ENCODE measurements around the gene SPC25. TPM values are rescaled to one million over a fixed set of nuclear protein-coding genes. Genes with fewer than 3 reads are reported as not detected.
"Not testable (repeated sequence)": the region's sequence is repeated elsewhere in the genome, so short reads cannot be mapped to it uniquely, and the experiment has no call there.

Gene SPC25, protein sequence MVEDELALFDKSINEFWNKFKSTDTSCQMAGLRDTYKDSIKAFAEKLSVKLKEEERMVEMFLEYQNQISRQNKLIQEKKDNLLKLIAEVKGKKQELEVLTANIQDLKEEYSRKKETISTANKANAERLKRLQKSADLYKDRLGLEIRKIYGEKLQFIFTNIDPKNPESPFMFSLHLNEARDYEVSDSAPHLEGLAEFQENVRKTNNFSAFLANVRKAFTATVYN
- 21.4 and 25.6 TPM in 2 replicates for total RNA-seq

DNA sequence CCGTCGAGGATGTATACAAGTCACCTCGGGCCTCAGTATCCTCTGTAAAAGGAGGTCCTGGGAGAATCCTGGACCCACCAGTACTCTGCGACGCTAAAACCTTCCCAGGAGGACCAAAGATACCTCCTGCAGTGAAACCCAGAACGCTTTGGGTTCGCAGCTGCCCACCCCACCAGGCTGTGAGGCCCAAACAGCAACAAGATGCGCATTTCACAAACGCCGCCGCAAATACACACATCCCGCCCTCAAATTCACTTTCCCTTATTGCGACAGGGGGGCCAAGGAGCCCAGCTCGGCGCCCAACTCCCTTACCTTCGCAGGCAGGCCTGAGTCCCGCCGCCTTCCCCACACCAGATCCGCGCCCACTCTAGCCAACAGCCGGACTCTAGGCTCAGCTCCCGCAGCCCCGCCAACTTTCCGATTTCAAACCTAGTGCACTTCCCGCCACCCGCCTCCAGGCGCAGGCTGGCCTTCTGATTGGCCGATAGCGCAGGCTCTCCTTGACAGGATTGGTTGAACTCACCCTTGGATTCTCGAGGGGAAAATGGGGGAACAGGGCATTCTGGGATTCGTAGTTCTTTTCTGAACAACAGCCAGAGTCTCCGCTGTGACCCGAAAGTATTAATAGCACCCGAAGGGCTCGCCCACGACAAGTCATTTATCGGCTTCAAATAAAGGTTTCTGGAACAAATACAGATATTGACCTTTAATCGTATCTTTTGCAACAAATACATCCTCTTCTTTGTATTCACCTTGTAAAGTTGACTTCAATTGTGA, at the start of gene SPC25:
TSS of gene SPC25 (minus strand) at position 425 of the 777 bp plus-strand sequence. CDS start 911 bp downstream, outside the sequence.
- intact Hi-C loops (cut with micrococcal nuclease) = loop anchor here (1.0 to 10.0 kb wide), 7 partner anchors 30 to 935 kb away; partner anchors contain the start of genes CERS6, METTL5 and UBR3

DNA sequence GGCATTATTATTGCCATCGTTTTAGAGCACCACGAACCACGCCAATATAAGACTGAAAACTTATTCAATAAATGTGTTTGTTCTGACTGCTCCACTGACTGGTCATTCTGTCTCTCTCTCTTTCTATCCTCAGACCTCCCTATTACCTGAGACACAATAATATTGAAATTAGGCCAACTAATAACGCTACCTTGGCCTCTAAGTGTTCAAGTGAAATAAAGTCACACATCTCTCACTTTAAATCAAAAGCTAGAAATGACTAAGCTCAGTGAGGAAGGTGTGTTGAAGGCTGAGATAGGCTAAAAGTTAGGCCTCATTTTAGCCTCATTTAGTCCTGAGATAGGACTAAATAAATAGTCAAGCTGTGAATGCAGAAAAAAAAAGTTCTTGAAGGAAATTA, 49.7 kb upstream of the SPC25 start:
- intact Hi-C loops (cut with micrococcal nuclease) = no loop called here

DNA sequence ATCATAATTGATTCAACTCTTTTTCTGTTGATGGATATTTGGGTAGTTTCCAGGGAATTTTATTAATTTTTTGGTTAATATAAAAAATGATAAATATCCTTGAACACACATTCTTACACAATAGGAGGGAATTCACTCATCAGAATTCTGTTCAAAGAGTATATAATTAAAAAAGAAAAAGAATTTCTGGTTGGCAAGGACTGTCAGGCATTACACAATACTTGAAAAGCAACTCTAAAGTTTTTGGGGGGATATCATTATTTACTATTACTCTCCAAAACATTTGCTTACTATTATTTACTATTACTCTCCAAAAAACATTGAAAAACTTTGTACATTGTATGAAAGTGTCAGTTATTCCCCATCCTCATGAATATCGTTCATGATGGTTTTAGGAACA, 48.8 kb upstream of the SPC25 start:
- intact Hi-C loops (cut with micrococcal nuclease) = no loop called here

DNA sequence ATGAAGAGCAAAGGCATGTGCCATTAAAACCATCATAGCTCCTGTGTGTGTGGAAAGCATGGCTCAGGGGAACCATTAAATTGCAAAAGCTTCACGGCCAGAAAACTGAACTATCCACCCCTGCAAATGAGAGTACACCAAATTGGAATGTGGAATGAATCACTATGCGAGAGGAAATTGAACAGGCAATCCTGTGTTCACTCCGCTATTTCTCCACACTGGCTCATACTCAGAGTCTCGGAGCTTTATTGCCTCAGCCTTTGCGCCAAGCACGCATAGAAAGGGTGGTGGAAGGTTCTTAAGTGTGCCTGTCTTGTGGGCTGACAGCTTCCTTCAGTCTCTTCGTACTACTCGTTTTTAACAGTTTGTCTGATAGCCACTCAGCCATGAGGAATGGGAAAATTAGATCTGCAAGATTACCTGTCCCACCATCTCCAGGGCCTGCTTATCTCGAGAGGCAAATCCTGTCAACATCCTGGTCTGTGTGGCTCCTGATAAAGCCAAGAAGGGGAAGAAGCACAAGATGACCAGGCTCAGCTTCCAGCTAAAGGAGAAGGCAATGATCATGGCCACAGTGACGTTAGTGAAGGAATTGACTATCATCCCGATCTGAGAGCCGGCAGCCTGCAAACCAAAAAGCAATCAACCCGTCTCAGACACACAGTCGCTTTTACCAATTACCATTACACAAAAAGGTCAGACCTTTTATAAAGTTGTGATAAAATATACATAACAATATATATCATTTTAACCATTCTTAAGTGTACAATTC, 45.8 kb upstream of the SPC25 start:
- intact Hi-C loops (cut with micrococcal nuclease) = no loop called here

DNA sequence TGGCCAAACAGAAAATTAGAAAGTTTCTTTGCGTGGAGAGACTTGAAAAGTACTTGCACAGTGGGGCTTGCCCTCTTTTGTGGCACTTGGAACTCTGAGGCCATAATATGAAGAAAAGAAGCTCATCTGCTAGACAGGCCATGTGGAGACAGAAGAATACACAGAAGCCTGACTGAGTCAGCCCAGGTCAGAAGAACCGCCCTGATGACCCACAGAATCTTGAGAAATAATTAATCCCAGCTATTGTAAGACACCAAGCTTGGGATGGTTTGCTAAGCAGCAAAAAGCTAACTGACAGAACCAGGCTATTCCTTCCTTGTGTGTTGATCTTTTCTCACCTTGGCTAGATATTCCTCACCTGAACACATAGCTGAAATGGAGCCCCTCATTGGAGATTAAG, 44.6 kb upstream of the SPC25 start:
- intact Hi-C loops (cut with micrococcal nuclease) = no loop called here

DNA sequence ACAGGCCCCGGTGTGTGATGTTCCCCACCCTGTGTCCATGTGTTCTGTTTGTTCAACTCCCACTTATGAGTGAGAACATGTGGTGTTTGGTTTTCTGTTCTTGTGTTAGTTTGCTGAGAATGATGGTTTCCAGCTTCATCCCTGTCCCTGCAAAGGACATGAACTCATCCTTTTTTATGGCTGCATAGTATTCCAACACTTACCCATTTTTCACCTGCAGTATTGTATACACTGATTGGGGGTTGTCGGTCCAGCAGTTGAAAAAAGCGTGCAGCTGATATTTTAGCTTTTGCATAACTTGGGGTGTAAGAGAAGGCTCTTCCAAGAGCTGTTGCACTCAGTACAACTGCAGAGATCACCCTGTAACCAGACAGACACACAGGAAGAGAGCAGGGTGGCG, 41.9 kb upstream of the SPC25 start:
- intact Hi-C loops (cut with micrococcal nuclease) = not testable (repeated sequence)

DNA sequence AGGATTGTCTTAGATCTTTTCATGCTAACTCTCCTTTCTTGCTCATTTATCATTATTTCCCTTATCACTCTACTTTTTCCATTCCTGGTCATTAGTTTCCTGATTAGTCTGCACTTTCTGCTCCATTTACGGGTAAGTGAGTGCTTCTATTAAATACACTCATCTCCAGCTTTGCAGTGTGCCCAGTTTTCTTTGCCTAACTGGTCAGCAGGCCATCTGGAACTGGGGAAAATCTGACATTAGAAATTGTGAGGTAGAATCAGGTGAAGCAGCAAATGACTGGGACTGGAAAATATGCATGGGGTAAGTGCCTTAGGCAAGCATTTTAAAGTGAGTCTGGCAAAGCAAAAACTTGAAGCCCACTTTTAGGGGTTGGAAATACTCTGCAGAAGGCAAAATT, 40.0 kb upstream of the SPC25 start:
- intact Hi-C loops (cut with micrococcal nuclease) = no loop called here

DNA sequence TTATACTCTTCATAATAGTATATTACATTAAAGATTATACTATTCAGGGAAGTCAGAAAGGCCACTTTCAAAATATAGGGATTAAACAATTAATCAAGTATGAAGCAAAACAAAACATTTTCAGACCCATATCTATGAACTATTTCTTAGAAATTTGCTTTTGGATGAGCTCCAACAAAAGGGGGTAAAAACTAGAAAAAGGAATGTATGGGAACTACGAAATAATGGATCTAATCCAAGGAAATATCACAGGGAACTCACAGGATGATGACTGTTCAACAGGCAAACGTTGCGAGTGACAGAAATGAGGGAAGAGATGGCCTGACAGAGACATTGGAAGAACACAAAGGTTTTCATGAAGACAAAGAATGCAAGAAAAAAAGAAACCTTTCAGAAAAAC, 38.8 kb upstream of the SPC25 start:
- intact Hi-C loops (cut with micrococcal nuclease) = no loop called here

DNA sequence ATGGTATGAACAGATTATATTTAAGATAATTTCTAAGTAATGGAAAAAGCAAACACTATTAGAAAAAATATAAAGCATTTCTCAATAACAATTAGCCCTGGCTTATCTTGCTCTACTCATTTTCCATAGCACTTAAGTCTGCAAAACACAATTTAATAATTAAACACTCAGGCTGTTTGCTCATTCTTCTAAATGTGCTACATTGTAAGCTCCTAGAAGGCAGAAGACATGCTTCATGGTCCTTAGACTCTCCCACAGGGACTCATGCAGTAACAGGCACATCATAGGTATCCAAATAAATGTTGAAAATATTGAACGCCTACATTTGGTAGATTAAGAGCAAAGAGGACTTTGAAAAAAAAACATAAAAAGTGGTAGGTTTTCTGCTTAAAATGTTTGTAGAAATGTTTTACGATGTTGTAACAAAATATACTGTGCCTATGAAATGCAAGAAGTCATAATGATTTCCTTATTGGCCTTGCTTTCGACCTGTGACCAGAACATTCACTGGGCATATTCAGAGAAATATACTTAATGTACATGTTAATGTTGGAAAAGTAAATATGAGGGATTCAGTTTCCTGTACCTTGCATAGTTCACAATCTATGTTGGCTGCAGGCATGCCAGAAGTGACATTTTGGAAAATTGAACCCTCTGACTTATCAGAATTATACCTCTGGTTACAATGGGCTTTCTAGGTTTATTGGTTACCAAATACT, 38.0 kb upstream of the SPC25 start:
- intact Hi-C loops (cut with micrococcal nuclease) = no loop called here

DNA sequence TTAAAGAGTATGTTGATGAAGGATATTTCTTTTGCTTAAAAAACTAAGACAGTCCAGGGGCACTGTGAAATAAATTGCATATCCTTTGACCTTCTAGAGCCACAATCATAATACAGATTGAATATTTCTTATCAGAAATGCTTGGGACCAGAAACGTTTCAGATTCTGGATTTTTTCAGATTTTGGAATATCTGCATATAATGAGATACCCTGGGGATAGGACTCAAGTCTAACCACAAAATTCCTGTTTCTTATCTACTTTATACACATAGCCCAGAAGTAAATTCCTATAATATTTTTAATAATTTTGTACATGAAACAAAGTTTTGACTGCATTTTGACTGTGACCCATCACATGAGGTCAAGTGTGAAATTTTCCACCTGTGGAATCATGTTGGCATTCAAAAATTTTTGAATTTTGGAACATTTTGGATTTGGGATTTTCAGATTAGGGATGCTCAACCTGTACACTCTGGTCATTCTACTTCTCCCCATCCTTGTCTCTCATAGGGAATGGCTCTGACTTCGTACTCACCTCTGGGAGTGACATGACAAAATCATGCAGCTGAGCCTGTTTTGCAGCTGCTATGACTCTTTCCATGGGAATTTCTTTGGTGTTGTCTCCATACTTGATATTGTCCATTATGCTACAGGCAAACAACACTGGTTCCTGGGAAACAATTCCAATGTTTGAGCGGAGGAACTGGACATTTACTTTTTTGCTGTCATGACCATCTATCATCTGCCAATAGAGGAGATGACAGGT, 36.6 kb upstream of the SPC25 start:
- intact Hi-C loops (cut with micrococcal nuclease) = no loop called here

DNA sequence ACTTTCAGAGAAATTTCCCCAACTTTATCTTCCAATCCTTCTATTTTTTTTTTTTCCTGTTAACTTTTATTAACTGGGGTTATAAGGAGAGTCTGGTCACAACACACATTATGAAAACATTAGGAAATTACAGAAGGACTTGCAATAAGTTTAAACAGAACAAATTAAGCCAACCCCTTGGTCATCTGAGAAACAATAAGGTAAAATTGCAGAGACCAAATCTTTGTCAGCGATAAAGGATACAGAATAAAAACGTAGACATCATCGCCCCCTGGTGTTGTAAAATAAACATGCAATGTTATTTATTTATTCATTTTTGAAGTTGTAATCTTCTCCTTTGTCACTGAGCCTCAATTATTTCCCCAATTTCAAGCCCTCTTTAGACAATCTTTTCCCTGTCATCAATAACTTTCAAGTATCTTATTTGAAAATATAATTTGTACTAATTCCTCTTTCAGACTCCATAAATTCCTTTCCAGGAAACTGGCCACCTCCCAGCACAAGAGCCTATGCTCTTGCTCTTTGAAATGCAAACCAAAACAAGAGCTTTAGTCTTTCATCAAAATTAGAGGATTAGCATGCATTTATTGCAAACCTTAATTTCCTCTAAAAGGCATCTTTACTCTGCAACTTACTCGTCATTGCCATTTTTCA, 30.4 kb upstream of the SPC25 start:
- intact Hi-C loops (cut with micrococcal nuclease) = loop anchor here (1.0 to 5.0 kb wide), 6 partner anchors 30 to 574 kb away; partner anchors contain the start of gene SPC25

DNA sequence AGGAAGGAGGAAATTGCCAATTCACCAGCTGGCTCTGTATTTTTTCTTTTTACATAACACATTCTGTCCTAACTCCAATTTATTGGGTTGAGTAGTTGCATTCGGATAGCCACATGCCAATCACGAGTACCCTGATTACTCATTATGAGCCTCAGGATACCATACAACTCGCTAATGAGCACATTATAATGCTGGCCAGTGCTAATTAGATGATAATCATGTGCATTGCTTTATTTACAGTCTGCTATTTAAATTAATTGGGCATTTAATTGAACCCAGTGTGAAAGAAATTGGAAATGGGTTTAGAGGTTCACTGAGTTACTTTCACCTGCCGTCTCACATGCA, 26.1 kb upstream of the SPC25 start:
- intact Hi-C loops (cut with micrococcal nuclease) = no loop called here

DNA sequence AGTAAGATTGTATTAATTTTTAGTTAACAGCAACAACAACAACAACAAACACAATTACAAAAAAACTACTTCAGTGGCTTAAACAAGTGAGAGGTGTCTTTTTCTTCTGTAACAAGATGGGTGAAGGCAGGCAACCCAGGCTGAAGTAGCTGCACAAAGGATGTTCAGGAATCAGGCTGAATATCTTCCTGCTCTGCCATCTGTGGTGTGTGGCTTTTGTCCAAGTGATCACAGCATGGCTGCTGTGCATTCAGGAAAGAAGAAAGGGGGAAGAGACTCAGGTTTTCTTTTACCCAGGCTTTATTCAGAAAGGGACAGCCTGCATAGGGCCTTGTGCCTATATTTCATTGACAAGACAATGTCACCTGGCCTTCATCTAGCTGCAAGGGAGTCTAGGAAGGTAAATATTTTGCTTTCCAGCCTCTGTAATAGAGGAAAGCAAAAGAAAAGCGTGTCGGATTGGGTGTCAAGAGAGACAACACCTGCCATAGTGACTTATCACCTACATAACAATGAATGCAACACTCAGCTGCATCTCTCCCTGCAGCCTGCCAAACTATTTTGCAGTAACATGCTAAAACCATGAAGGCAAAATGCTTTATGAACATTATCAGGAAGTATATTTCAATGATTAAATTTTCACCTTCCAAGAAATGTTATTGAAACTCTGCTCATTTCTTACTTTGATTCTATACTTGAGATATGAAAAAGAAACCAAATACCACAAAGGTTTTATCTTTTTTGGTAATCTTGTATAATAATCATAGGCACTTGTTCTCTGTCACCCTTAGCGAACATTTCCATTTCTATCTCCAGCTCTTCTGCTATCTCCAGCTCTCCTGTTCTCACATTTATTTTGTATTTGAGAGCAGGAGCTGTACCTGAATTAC, 25.5 kb upstream of the SPC25 start:
- intact Hi-C loops (cut with micrococcal nuclease) = no loop called here

DNA sequence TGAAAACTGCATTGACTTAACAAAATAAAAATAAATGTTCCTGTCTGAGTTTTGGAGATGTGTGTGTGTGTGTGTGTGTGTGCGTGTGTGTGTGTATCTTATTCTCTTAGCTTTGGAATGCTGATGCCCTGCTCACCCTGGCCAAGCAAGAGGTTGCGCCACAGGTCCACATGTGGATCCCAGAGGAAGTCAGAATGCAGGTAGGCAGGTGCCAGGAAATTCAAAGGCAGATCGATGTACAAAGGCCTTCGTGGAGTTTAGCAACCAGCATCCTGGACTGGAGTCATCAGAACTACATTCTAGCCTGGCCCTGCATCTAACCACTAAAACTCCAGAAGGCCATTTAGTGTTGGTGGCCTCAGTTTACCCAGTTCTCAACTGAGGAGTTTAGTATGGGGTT, 23.3 kb upstream of the SPC25 start:
- intact Hi-C loops (cut with micrococcal nuclease) = no loop called here

DNA sequence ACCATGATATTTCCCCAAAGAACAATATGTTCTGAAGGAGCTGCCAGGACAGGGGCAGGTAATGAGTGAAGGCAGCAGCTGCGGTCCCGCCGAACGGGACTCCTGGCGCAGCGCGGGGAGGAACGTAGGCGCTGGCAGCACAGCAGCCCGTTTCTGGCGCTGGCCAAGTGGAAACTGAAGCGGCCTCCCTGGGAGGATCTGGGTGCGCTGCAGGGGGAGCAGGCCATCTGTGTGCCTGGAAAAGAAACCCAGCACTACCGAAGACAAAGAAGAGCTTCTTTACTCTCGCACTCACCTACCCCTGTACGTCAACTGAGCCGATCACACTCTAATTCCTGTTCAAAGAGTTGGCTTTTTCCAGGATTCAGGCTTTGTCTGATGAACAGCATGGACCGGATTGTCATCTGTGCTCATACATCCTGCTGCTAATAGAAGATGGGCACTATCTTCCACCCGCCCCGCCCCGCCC, 22.7 kb upstream of the SPC25 start:
- intact Hi-C loops (cut with micrococcal nuclease) = no loop called here

DNA sequence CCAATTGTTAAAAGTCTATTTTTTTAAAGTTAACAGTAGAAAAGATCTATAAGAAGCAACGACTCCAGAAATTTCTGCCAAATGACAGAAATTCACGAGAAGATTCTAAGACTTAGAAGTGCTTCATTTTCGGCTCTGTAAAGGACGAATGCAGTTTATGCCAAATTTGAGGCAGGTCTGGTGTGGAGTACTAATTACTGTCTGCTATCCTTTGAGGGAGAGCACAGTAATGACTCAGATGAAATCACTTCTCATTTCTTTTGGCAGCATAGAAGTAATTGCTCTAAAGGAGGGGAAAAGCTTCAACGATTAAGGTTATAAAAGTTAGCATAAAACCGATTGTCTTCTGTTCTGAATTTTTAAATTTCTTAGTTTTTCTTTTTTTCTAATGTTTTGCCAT, 22.2 kb upstream of the SPC25 start:
- intact Hi-C loops (cut with micrococcal nuclease) = no loop called here

DNA sequence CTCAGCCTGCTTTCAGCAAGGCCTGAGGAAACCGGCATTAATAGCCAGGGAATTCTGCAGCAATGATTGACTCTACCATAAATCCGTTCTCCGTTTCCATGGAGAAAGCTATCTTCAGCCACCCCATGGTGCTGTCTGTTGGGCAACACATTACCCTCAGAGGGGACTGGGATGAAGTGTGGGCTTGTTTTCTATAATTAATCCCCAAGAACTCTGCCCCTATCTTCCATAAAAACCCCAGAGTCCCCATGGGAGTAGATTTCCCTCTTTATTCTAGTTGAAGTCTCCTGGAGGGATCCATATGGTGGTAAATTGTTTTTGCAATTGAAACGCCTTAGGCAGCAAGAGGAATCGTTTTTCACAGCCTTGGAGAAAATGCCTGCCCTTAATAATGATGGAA, 20.1 kb upstream of the SPC25 start:
- intact Hi-C loops (cut with micrococcal nuclease) = no loop called here

DNA sequence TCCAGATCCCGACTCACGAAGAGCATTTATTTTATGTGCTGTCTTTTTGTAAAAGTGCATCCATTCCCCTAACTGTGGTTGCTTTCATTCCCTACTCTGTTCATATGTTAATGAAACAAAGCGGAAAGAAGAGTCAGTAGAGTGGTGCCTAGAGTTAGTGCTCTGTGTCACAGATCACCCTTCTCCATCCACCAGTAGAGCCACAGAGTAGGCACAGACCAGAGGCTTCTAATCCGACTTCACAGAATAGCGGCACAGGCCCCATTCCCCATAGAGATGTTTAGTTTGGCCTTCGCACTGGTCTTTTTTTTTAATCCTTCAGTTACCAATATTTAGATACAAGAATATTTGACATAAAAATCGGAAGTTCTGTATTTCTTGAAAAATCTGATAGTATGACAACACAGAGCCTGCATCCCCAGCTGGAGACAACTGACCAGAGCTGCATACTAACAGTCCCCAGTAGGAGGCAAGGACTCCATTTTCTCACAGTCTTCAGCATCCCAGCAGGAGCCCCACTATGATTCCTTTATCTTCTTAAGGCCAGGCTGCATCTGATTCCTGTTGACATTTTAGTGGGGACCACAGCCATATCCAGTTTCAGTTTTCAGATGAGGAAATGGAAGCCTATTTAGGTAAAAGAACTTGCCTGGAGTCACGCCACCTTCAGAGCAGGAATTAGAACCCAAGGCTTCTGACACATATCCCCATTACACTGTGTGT, 17.9 kb upstream of the SPC25 start:
- intact Hi-C loops (cut with micrococcal nuclease) = no loop called here
